Dendritic cell treated with granulocyte-macrophage colony-stimulating factor and Interleukin-4, amounts not matched to agents 40 ng/mL and 50 ng/mL, for 4 days (primary cell): ENCODE data around the gene FBXL16.

ENCODE experiments used
- H3K27ac Mint-ChIP-seq: one replicate; pipeline ENCODE4 v1.8.0; 2022; ENCODE audit warnings: mild to moderate bottlenecking, mixed read lengths
- H3K27me3 Mint-ChIP-seq: one replicate; pipeline ENCODE4 v1.8.0; 2022; ENCODE audit warnings: mild to moderate bottlenecking, mixed read lengths
- H3K36me3 Mint-ChIP-seq: one replicate; pipeline ENCODE4 v1.8.0; 2022; ENCODE audit warnings: low read depth, mixed read lengths
- H3K4me1 Mint-ChIP-seq: one replicate; pipeline ENCODE4 v1.8.0; 2022; ENCODE audit warnings: low read depth, mixed read lengths
- H3K4me3 Mint-ChIP-seq: one replicate; pipeline ENCODE4 v1.8.0; 2022; ENCODE audit warnings: mild to moderate bottlenecking, moderate library complexity, mixed read lengths
- H3K9me3 Mint-ChIP-seq: one replicate; pipeline ENCODE4 v1.8.0; 2022; ENCODE audit warnings: mixed read lengths
- intact Hi-C: fragments of 100-400 bp; cut with micrococcal nuclease; formaldehyde crosslinking; loops from one replicate; pipeline ENCODE4 v1.15.0; 2022

The FBXL16 gene

DNA sequence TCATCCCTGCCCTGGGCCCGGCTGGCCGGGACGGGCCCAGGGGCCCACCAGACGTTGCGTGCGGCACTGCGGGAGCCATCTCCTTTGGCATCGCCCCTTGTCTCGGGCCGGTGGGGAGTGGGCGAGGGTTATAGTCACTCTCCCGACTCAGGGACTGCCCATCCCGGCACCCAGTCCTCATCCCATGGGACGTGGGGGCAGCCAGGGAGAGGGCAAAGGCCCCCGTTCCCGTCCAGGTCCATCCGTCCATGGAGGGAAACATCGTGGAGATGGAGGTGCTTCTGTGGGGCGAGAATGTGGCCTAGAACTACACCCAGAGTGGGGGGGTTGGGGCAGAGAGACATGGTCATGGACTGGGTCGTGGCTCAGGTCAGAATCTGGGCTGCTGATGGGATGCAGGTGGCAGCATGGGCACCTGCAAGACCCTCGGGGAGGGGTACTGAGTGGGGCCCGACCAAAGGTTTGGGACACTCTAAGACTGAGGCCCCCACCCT, 58.9 kb downstream of the FBXL16 start:
- Mint-ChIP-seq H3K4me3 (no peak overlapping the region), H3K4me1 (peaks cover 79% of the 10 kb centered on the region), H3K36me3 (peaks cover 54% of the 10 kb centered on the region), H3K27ac (no peak overlapping the region), H3K9me3 (no peaks in the 10 kb centered on the region), H3K27me3 (no peaks in the 10 kb centered on the region)
- intact Hi-C loops: no loop called here

DNA sequence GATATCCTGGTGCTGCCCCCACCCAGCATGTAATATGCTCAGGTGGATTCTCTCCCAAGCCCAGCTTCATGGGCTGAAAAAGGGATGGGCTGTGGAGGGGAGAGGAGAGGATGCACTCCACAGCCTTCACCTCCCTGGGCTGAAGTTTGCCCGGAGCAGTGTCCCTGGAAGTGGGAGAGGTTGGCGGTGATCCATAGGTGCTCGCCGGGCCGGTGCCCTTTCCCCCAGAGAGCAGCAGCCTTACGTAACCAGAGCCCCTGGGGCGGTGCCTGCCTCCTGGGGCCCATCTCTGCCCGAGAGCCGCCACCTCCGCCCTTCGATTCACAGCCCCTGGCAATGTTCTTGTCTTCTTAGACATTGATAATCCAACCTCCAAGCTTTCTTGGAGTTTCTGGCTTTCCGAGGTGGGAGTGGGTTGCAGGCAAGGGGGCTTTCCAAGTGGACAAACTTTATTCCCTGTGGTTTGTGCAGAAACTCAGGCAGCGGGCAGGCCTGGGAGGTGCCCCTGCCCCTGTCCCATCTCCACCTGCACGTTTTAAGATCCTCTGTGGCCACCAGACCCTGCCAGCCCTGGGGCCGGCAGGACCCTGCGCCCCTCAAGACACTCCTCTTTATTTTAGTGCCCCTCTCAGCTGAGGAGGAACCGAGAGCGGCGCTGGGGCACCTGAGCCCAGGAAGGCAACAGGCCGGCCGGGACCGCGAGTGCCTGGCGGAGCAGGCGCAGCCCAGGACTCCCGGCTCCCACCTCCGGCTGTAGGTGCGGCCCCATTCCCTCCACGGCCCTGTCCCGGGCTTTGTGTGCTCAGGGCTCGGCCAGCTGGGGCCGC, 59.5 kb downstream of the FBXL16 start:
- no peaks in the 10 kb centered on the region for H3K9me3 Mint-ChIP-seq
- intact Hi-C loops: no loop called here
- H3K27me3 Mint-ChIP-seq: no peaks in the 10 kb centered on the region
- H3K36me3 Mint-ChIP-seq: peaks cover 54% of the 10 kb centered on the region
- H3K4me1 Mint-ChIP-seq: peaks cover 72% of the 10 kb centered on the region
- no peak overlapping the region for H3K4me3 Mint-ChIP-seq
- no peak overlapping the region for H3K27ac Mint-ChIP-seq

DNA sequence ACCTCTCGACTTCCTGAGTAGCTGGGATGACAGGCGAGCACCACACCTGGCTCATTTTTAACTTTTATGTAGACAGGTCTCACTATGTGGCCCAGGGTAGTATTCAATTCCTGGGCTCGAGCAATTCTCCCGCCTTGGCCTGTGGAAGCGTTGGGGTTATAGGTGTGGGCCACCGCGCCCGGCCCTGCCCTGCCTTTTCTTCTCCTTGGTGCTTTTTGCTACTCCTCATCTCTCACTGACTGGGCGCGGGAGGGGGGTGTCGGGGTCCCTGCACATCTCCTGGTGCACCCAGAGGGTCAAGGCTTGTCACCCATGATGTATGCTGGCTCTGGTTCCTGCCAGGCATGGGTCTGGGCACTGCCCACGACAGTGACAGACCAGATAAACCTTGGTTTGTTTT, 61.0 kb downstream of the FBXL16 start:
- H3K36me3 Mint-ChIP-seq: peaks cover 54% of the 10 kb centered on the region
- H3K9me3 Mint-ChIP-seq: no peaks in the 10 kb centered on the region
- peaks cover 68% of the 10 kb centered on the region for H3K4me1 Mint-ChIP-seq
- H3K27ac Mint-ChIP-seq: no peak overlapping the region
- no peak overlapping the region for H3K4me3 Mint-ChIP-seq
- no peaks in the 10 kb centered on the region for H3K27me3 Mint-ChIP-seq
- intact Hi-C loops: no loop called here

DNA sequence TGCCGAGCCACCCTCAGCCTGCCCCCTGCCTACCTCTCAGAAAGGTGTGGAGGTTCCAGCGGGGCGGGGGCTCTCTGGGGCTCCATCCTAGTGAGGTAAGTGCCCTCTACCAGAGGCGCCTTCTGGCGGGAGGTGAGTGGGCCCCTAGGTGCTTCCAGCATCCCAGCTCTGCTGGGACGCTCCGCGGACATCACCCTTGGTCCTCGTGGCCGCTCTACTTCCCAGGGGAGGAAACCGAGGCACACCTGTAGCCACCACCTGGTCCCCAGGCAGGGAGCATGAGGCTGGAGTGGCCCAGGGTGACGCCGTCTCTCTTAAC, 62.6 kb downstream of the FBXL16 start:
- peaks cover 54% of the 10 kb centered on the region for H3K36me3 Mint-ChIP-seq
- H3K4me3 Mint-ChIP-seq: peak overlapping the region; percentile 78
- H3K4me1 Mint-ChIP-seq: peaks cover 66% of the 10 kb centered on the region
- intact Hi-C loops: no loop called here
- peaks cover under 1% of the 10 kb centered on the region for H3K27me3 Mint-ChIP-seq
- H3K27ac Mint-ChIP-seq: peak overlapping the region; percentile 86
- H3K9me3 Mint-ChIP-seq: no peaks in the 10 kb centered on the region
